ENCODE measurements around the gene NDE1. TPM values are rescaled to one million over a fixed set of nuclear protein-coding genes. Genes with fewer than 3 reads are reported as not detected.
"Not testable (repeated sequence)": the region's sequence is repeated elsewhere in the genome, so short reads cannot be mapped to it uniquely, and the experiment has no call there.

Gene NDE1
- total and polyA plus RNA-seq, 2 of the 8 experiments (the other 6 are each of a cell fraction or from before 2014, with no cell fraction given), result 13.3 to 41.3 TPM

GRCh38 chr16:15655561-15655960 is 5.5 kb downstream of the NDE1 start:
- CTCF ChIA-PET (ENCODE audit: partially characterized antibody); H2BK15ac ChIP-seq (ENCODE audit: low read length): not testable (repeated sequence)

More at GRCh38 chr16:15655561-15655960, 5.5 kb downstream of the NDE1 start:
- H3K4me2 ChIP-seq (ENCODE audit: insufficient read depth in 1 of 2, low read depth in 2 of 2, low read length in 2 of 2); H3K4me1 ChIP-seq (replicated peaks in 1 of 4; ENCODE audit: control insufficient read depth in 3 of 4, insufficient read depth in 4 of 4, low read length in 3 of 4); H4K8ac ChIP-seq (ENCODE audit: extremely low read depth, insufficient read depth, low read length); H2BK120ac ChIP-seq (replicated peaks; ENCODE audit: low read depth, low read length); H2BK12ac ChIP-seq (ENCODE audit: low read depth, low read length); H3K4ac ChIP-seq (replicated peaks; ENCODE audit: insufficient read length, low read depth, low read length); H3K36me3 ChIP-seq (ENCODE audit: control insufficient read depth in 2 of 4, insufficient read depth in 4 of 4, low read length in 3 of 4); H3K79me1 ChIP-seq (ENCODE audit: low read depth, low read length); FAIRE-seq; H4K5ac ChIP-seq (ENCODE audit: insufficient read length, low read depth, low read length); H3K18ac ChIP-seq (ENCODE audit: extremely low read depth, low read length); H3K23ac ChIP-seq (ENCODE audit: insufficient read length); H2BK20ac ChIP-seq (ENCODE audit: low read length); H2AK5ac ChIP-seq (ENCODE audit: low read depth, low read length); H3K27me3 ChIP-seq (replicated peaks in 1 of 4; ENCODE audit: control insufficient read depth in 3 of 4, extremely low read depth in 1 of 4, insufficient read depth in 3 of 4, low read length in 3 of 4); H4K91ac ChIP-seq (replicated peaks; ENCODE audit: insufficient read length, low read length); H2BK5ac ChIP-seq (ENCODE audit: low read depth, low read length); H3K4me3 ChIP-seq (ENCODE audit: extremely low read depth in 1 of 4, insufficient read depth in 2 of 4, low read depth in 3 of 4, low read length in 4 of 4); H3K27ac ChIP-seq (ENCODE audit: low read depth, low read length); H4K20me1 ChIP-seq (replicated peaks in 1 of 2; ENCODE audit: control insufficient read depth in 1 of 2, insufficient read depth in 2 of 2, low read length in 2 of 2); H3K14ac ChIP-seq (ENCODE audit: insufficient read length); DNase-seq (ENCODE audit: low read depth in 1 of 2, low spot score in 2 of 2); H2AFZ ChIP-seq (ENCODE audit: low read length); H3K56ac ChIP-seq (replicated peaks; ENCODE audit: insufficient read length, low read depth, low read length); POLR2A ChIA-PET (ENCODE audit: partially characterized antibody); H3K9me3 ChIP-seq (ENCODE audit: insufficient read depth in 2 of 2, low read depth in 1 of 2, low read length in 1 of 2); H3K9ac ChIP-seq (replicated peaks in 1 of 4; ENCODE audit: extremely low read depth in 1 of 4, low read depth in 3 of 4, low read length in 3 of 4); H3K23me2 ChIP-seq (ENCODE audit: low read depth, low read length): not testable (repeated sequence)
- WGBS, 2 experiments (ENCODE audit: extremely low coverage in 1 of 2, insufficient coverage in 1 of 2, insufficient read length in 1 of 2, insufficient replicate concordance in 2 of 2, low coverage in 1 of 2, low lambda C conversion rate in 2 of 2, missing lambda C conversion rate in 1 of 2), result 97% methylated on average over 3 of the region's 6 CpGs; no CpG with 5 or more reads in 1 of the 2 experiments
- H3K79me2 ChIP-seq (ENCODE audit: control insufficient read depth in 1 of 2, insufficient read depth in 2 of 2, low read length in 2 of 2), result peaks cover 0 to 30% of the 10 kb centered on the region in 2 experiments; a peak in 3 of 4 replicates

Measured in H1 (cell line).